Neural cell (in vitro differentiated cells): ENCODE measurements around the gene GLIS2. TPM values are rescaled to one million over a fixed set of nuclear protein-coding genes. Genes with fewer than 3 reads are reported as not detected.

ENCODE experiments used
- H2AFZ ChIP-seq: fragments of 200-600, 300-800 bp; sonication (generic), shearing (Covaris generic); 2 replicates; pipeline ENCODE4 v1.6.0; 2014; ENCODE audit warnings: low read depth, mild to moderate bottlenecking, antibody characterized with exemption, low read length, moderate library complexity
- H3F3A ChIP-seq: fragments of 200-600 bp; shearing (Covaris generic); 2 replicates; pipeline ENCODE4 v1.6.1; 2016; ENCODE audit warnings: mild to moderate bottlenecking, moderate library complexity, mixed read lengths, antibody characterized with exemption, low read length; ENCODE audit not compliant: insufficient read depth, poor library complexity, severe bottlenecking
- H3K27ac ChIP-seq: fragments of 200-600, 300-800 bp; sonication (generic), shearing (Covaris generic); 2 replicates; pipeline ENCODE4 v1.5.1; 2014; ENCODE audit warnings: mild to moderate bottlenecking, low read length, moderate library complexity
- H3K27me3 ChIP-seq: fragments of 300-800, 200-600 bp; sonication (generic), shearing (Covaris generic); 2 replicates; pipeline ENCODE4 v1.6.0; 2014; ENCODE audit warnings: mild to moderate bottlenecking, low read depth, low read length, moderate library complexity; ENCODE audit not compliant: insufficient read depth
- H3K36me3 ChIP-seq: fragments of 300-800, 200-600 bp; sonication (generic), shearing (Covaris generic); 2 replicates; pipeline ENCODE4 v1.5.1; 2014; ENCODE audit warnings: mild to moderate bottlenecking, antibody characterized with exemption, low read length, moderate library complexity; ENCODE audit not compliant: insufficient read depth
- H3K4me2 ChIP-seq: fragments of 300-800, 200-600 bp; sonication (generic), shearing (Covaris generic); 2 replicates; pipeline ENCODE4 v1.6.0; 2014; ENCODE audit warnings: mild to moderate bottlenecking, low read length
- H3K4me3 ChIP-seq: fragments of 300-800, 200-600 bp; sonication (generic), shearing (Covaris generic); 2 replicates; pipeline ENCODE4 v1.5.1; 2014; ENCODE audit warnings: mild to moderate bottlenecking, low read length, moderate library complexity
- H3K79me2 ChIP-seq: fragments of 200-600 bp; shearing (Covaris generic); replicated peaks from 2 replicates; pipeline ENCODE4 v1.6.0; 2014; ENCODE audit warnings: mild to moderate bottlenecking, low read length, moderate library complexity; ENCODE audit not compliant: insufficient read depth
- H3K9ac ChIP-seq: fragments of 300-800, 200-600 bp; sonication (generic), shearing (Covaris generic); 2 replicates; pipeline ENCODE4 v1.6.1; 2016; ENCODE audit warnings: mild to moderate bottlenecking, low read length, mixed read lengths
- H3K9me2 ChIP-seq: fragments of 200-600 bp; shearing (Covaris generic); 2 replicates; pipeline ENCODE4 v1.6.1; 2016; ENCODE audit warnings: mild to moderate bottlenecking, low read length, mixed read lengths; ENCODE audit not compliant: insufficient read depth
- H3K9me3 ChIP-seq: fragments of 200-600, 300-800 bp; sonication (generic), shearing (Covaris generic); 2 replicates; pipeline ENCODE4 v1.6.1; 2016; ENCODE audit warnings: mild to moderate bottlenecking, mixed run types, low read length, moderate library complexity, mixed read lengths
- H4K20me1 ChIP-seq: fragments of 200-600 bp; shearing (Covaris generic); 2 replicates; pipeline ENCODE4 v1.6.1; 2016; ENCODE audit warnings: mild to moderate bottlenecking, mixed run types; ENCODE audit not compliant: insufficient read depth
- EP300 ChIP-seq: fragments of 450-650 bp; conservative IDR thresholded peaks from 2 replicates; pipeline ENCODE4 v1.6.1; 2014; ENCODE audit warnings: antibody characterized with exemption, mild to moderate bottlenecking, moderate library complexity; ENCODE audit not compliant: poor library complexity, severe bottlenecking
- EZH2 ChIP-seq: fragments of 200-600, 300-800 bp; shearing (Covaris generic), sonication (generic); IDR thresholded peaks from 2 replicates; pipeline ENCODE4 v1.6.1; 2014; ENCODE audit warnings: antibody characterized with exemption, low read length, borderline replicate concordance, mild to moderate bottlenecking; ENCODE audit not compliant: insufficient read depth, poor library complexity, severe bottlenecking
- MXI1 ChIP-seq: fragments of 450-650 bp; conservative IDR thresholded peaks from 2 replicates; pipeline ENCODE4 v1.6.1; 2014; ENCODE audit warnings: antibody characterized with exemption, mild to moderate bottlenecking; ENCODE audit not compliant: poor library complexity, severe bottlenecking
- POLR2AphosphoS5 ChIP-seq: IDR thresholded peaks from 2 replicates; pipeline ENCODE4 v1.6.1; 2012
- RAD21 ChIP-seq: fragments of 450-650 bp; conservative IDR thresholded peaks from 2 replicates; pipeline ENCODE4 v1.6.1; 2014; ENCODE audit warnings: antibody characterized with exemption, mild to moderate bottlenecking, moderate library complexity
- SMC3 ChIP-seq: fragments of 450-650 bp; conservative IDR thresholded peaks from 2 replicates; pipeline ENCODE4 v1.6.1; 2014; ENCODE audit warnings: antibody characterized with exemption, mild to moderate bottlenecking, moderate library complexity; ENCODE audit not compliant: poor library complexity
- TAF1 ChIP-seq: IDR thresholded peaks from 2 replicates; pipeline ENCODE4 v1.6.1; 2012; ENCODE audit warnings: low read depth
- polyA plus RNA-seq: library from polyadenylated mRNA; depleted of rRNA; stranded (reverse); fragments of >200 nt; gene quantifications from 2 replicates; pipeline ENCODE4 v1.2.3, GENCODE V29; 2014
- TF ChIP-seq, protein P1 (sequence below): IDR thresholded peaks from 2 replicates; pipeline ENCODE4 v1.6.1; 2012; ENCODE audit warnings: borderline replicate concordance
- TF ChIP-seq, protein P2 (sequence below): fragments of 450-650 bp; IDR thresholded peaks from 2 replicates; pipeline ENCODE4 v1.5.1; 2014; ENCODE audit warnings: antibody characterized with exemption, mild to moderate bottlenecking, moderate library complexity; ENCODE audit not compliant: poor library complexity, severe bottlenecking

The GLIS2 gene
- polyA plus RNA-seq, 1 donor from 2014 or later: 2.6 TPM

DNA sequence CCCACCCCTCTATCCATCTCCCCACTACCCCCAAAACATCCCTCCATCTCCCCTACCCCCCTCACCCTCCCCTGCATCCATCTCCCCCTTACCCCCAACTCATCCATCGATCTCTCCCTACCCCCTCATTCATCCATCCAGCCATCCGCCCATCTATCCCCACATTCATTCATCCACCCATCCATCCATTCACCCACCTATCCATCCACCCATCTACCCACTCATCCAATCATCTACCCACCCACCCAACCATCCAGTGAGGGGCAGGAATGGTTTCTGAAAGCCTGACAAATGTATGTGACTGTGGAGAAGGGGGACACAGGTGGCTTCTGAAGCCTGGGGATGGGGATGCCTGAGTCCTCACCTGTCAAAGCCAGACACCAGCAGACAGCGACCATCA lies 44.0 kb downstream of the GLIS2 start:
- Histone ChIP-seq H3K36me3 (no peaks in the 10 kb centered on the region), H3K9ac (no peak overlapping the region)

DNA sequence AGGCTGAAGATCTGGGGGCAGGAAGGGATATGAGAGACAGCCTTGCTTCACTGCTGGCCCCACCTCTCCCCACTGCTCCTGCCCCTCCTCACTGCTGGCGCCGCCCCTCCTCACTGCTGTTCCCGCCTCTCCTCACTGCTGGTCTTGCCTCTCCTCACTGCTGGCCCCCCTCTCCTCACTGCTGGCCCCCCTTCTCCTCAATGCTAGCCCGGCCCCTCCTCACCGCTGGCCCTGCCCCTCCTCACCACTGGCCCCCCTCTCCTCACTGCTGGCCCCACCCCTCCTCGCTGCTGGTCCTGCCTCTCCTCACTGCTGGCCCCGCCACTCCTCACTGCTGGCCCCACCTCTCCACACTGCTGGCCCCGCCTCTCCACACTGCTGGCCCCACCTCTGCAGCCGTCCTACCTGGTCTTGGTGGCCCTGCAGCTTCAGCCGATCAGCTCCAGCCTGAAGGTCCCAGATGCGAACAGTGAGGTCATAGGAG lies 44.7 kb downstream of the GLIS2 start:
- Histone ChIP-seq H4K20me1 (no peaks in the 10 kb centered on the region), H3K9me2 (no peaks in the 10 kb centered on the region), H3K27me3 (no peaks in the 10 kb centered on the region), H3F3A (no peaks in the 10 kb centered on the region), H3K27ac (no peak overlapping the region), H3K4me3 (no peak overlapping the region), H2AFZ (no peak overlapping the region), H3K79me2 (no peaks in the 10 kb centered on the region), H3K36me3 (no peaks in the 10 kb centered on the region), H3K9ac (no peak overlapping the region), H3K9me3 (no peaks in the 10 kb centered on the region), H3K4me2 (no peak overlapping the region)
- TF ChIP-seq, protein P1, sequence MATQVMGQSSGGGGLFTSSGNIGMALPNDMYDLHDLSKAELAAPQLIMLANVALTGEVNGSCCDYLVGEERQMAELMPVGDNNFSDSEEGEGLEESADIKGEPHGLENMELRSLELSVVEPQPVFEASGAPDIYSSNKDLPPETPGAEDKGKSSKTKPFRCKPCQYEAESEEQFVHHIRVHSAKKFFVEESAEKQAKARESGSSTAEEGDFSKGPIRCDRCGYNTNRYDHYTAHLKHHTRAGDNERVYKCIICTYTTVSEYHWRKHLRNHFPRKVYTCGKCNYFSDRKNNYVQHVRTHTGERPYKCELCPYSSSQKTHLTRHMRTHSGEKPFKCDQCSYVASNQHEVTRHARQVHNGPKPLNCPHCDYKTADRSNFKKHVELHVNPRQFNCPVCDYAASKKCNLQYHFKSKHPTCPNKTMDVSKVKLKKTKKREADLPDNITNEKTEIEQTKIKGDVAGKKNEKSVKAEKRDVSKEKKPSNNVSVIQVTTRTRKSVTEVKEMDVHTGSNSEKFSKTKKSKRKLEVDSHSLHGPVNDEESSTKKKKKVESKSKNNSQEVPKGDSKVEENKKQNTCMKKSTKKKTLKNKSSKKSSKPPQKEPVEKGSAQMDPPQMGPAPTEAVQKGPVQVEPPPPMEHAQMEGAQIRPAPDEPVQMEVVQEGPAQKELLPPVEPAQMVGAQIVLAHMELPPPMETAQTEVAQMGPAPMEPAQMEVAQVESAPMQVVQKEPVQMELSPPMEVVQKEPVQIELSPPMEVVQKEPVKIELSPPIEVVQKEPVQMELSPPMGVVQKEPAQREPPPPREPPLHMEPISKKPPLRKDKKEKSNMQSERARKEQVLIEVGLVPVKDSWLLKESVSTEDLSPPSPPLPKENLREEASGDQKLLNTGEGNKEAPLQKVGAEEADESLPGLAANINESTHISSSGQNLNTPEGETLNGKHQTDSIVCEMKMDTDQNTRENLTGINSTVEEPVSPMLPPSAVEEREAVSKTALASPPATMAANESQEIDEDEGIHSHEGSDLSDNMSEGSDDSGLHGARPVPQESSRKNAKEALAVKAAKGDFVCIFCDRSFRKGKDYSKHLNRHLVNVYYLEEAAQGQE: no peak
- TF ChIP-seq SMC3: no peak
- TF ChIP-seq, protein P2, sequence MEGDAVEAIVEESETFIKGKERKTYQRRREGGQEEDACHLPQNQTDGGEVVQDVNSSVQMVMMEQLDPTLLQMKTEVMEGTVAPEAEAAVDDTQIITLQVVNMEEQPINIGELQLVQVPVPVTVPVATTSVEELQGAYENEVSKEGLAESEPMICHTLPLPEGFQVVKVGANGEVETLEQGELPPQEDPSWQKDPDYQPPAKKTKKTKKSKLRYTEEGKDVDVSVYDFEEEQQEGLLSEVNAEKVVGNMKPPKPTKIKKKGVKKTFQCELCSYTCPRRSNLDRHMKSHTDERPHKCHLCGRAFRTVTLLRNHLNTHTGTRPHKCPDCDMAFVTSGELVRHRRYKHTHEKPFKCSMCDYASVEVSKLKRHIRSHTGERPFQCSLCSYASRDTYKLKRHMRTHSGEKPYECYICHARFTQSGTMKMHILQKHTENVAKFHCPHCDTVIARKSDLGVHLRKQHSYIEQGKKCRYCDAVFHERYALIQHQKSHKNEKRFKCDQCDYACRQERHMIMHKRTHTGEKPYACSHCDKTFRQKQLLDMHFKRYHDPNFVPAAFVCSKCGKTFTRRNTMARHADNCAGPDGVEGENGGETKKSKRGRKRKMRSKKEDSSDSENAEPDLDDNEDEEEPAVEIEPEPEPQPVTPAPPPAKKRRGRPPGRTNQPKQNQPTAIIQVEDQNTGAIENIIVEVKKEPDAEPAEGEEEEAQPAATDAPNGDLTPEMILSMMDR: no peak
- no peak for TF ChIP-seq RAD21
- TF ChIP-seq MXI1: no peak
- no peak for TF ChIP-seq POLR2AphosphoS5
- no peak for TF ChIP-seq TAF1
- TF ChIP-seq EZH2: no peak
- no peak for TF ChIP-seq EP300

More for the DNA sequence above, 44.0 kb downstream of the GLIS2 start:
- no peaks in the 10 kb centered on the region for H3K27me3 ChIP-seq
- no peaks in the 10 kb centered on the region for H3K9me3 ChIP-seq
- H3K27ac ChIP-seq: no peak overlapping the region
- H3K4me3 ChIP-seq: no peak overlapping the region
- H4K20me1 ChIP-seq: no peaks in the 10 kb centered on the region
- H3F3A ChIP-seq: no peaks in the 10 kb centered on the region
- H3K4me2 ChIP-seq: no peak overlapping the region
- no peaks in the 10 kb centered on the region for H3K79me2 ChIP-seq
- TF ChIP-seq, protein P2: no peak
- TF ChIP-seq SMC3: no peak
- no peaks in the 10 kb centered on the region for H3K9me2 ChIP-seq
- no peak overlapping the region for H2AFZ ChIP-seq
